Mucosa of stomach (tissue), 1 donor: ENCODE data around the gene SYNE3.

Source experiments
- H3K27me3 ChIP-seq: one replicate; pipeline ENCODE4 v1.7.0; 2013; ENCODE audit warnings: mild to moderate bottlenecking, low read length; ENCODE audit not compliant: control insufficient read depth, insufficient read depth
- H3K36me3 ChIP-seq: one replicate; pipeline ENCODE4 v1.7.0; 2013; ENCODE audit warnings: low read length; ENCODE audit not compliant: control insufficient read depth, insufficient read depth
- H3K4me1 ChIP-seq: one replicate; pipeline ENCODE4 v1.7.0; 2013; ENCODE audit warnings: mild to moderate bottlenecking, low read length; ENCODE audit not compliant: control insufficient read depth, insufficient read depth
- H3K4me3 ChIP-seq: one replicate; pipeline ENCODE4 v1.7.0; 2013; ENCODE audit warnings: low read length
- H3K9ac ChIP-seq: one replicate; pipeline ENCODE4 v1.7.0; 2013; ENCODE audit warnings: mild to moderate bottlenecking, low read length, moderate library complexity
- H3K9me3 ChIP-seq: one replicate; pipeline ENCODE4 v1.7.0; 2013; ENCODE audit warnings: mild to moderate bottlenecking, low read length, moderate library complexity; ENCODE audit not compliant: control insufficient read depth
- donor health status: Pancreatic carcinoma.

Gene SYNE3

GRCh38 chr14:95530473-95531276 is 14.2 kb upstream of the SYNE3 start:
- Histone ChIP-seq H3K36me3 (no peaks in the 10 kb centered on the region), H3K4me1 (peaks cover 38% of the 10 kb centered on the region), H3K27me3 (no peaks in the 10 kb centered on the region), H3K9me3 (no peaks in the 10 kb centered on the region), H3K4me3 (no peak overlapping the region), H3K9ac (no peak overlapping the region)

- Histone ChIP-seq H3K4me3 (no peak overlapping the region), H3K9me3 (no peaks in the 10 kb centered on the region), H3K27me3 (no peaks in the 10 kb centered on the region), H3K4me1 (peaks cover 42% of the 10 kb centered on the region), H3K9ac (no peak overlapping the region), H3K36me3 (no peaks in the 10 kb centered on the region)
Observed at GRCh38 chr14:95529216-95529615, 12.8 kb upstream of the SYNE3 start.

- Histone ChIP-seq H3K9me3 (no peaks in the 10 kb centered on the region), H3K36me3 (no peaks in the 10 kb centered on the region), H3K4me3 (no peak overlapping the region), H3K9ac (no peak overlapping the region), H3K4me1 (peaks cover 48% of the 10 kb centered on the region), H3K27me3 (no peaks in the 10 kb centered on the region)
Observed at GRCh38 chr14:95527387-95528002, 11.0 kb upstream of the SYNE3 start.

GRCh38 chr14:95526483-95527386 is 10.3 kb upstream of the SYNE3 start:
- no peak overlapping the region for H3K4me3 ChIP-seq
- no peaks in the 10 kb centered on the region for H3K27me3 ChIP-seq
- no peaks in the 10 kb centered on the region for H3K36me3 ChIP-seq
- H3K4me1 ChIP-seq = peaks cover 41% of the 10 kb centered on the region
- H3K9ac ChIP-seq = no peak overlapping the region
- no peaks in the 10 kb centered on the region for H3K9me3 ChIP-seq

GRCh38 chr14:95525999-95526398 is 9.5 kb upstream of the SYNE3 start:
- no peaks in the 10 kb centered on the region for H3K9me3 ChIP-seq
- no peak overlapping the region for H3K4me3 ChIP-seq
- H3K27me3 ChIP-seq = no peaks in the 10 kb centered on the region
- H3K36me3 ChIP-seq = no peaks in the 10 kb centered on the region
- H3K9ac ChIP-seq = no peak overlapping the region
- peaks cover 33% of the 10 kb centered on the region for H3K4me1 ChIP-seq

GRCh38 chr14:95524706-95525512 is 8.5 kb upstream of the SYNE3 start:
- Histone ChIP-seq H3K9ac (no peak overlapping the region), H3K27me3 (no peaks in the 10 kb centered on the region), H3K4me1 (peaks cover 30% of the 10 kb centered on the region), H3K36me3 (no peaks in the 10 kb centered on the region), H3K4me3 (no peak overlapping the region), H3K9me3 (no peaks in the 10 kb centered on the region)

- Histone ChIP-seq H3K36me3 (no peaks in the 10 kb centered on the region), H3K4me3 (no peak overlapping the region), H3K4me1 (peaks cover 30% of the 10 kb centered on the region), H3K27me3 (no peaks in the 10 kb centered on the region), H3K9ac (no peak overlapping the region), H3K9me3 (no peaks in the 10 kb centered on the region)
Observed at GRCh38 chr14:95523815-95524448, 7.5 kb upstream of the SYNE3 start.

- Histone ChIP-seq H3K36me3 (no peaks in the 10 kb centered on the region), H3K4me1 (peaks cover 36% of the 10 kb centered on the region), H3K27me3 (no peaks in the 10 kb centered on the region), H3K9me3 (no peaks in the 10 kb centered on the region), H3K9ac (no peak overlapping the region), H3K4me3 (no peak overlapping the region)
Observed at GRCh38 chr14:95523051-95523814, 6.8 kb upstream of the SYNE3 start.

- Histone ChIP-seq H3K36me3 (no peaks in the 10 kb centered on the region), H3K4me3 (no peak overlapping the region), H3K27me3 (no peaks in the 10 kb centered on the region), H3K9me3 (no peaks in the 10 kb centered on the region), H3K4me1 (peaks cover 41% of the 10 kb centered on the region), H3K9ac (no peak overlapping the region)
Observed at GRCh38 chr14:95522556-95522955, 6.1 kb upstream of the SYNE3 start.

- H3K36me3 ChIP-seq = no peaks in the 10 kb centered on the region
- no peak overlapping the region for H3K4me3 ChIP-seq
- peaks cover 41% of the 10 kb centered on the region for H3K4me1 ChIP-seq
- H3K9me3 ChIP-seq = no peaks in the 10 kb centered on the region
- H3K9ac ChIP-seq = no peak overlapping the region
- no peaks in the 10 kb centered on the region for H3K27me3 ChIP-seq
Observed at GRCh38 chr14:95522116-95522515, 5.7 kb upstream of the SYNE3 start.
